B cell (primary cell): ENCODE measurements around the gene PRLR. TPM values are rescaled to one million over a fixed set of nuclear protein-coding genes. Genes with fewer than 3 reads are reported as not detected.

Source experiments
- ATAC-seq: fragments of 200-7000 bp; cut with Tn5 transposase; one replicate; pipeline ENCODE4 v1.10.0; 2021; ENCODE audit warnings: low read depth, mild to moderate bottlenecking, moderate number of reproducible peaks, moderate library complexity
- CTCF ChIA-PET: fragments of 350-600 bp; sonication (Branson Sonifier 250); formaldehyde crosslinking; loops from one replicate; lab custom pipeline; 2021; ENCODE audit warnings: antibody characterized with exemption, inconsistent platforms; lab: Charles Lee
- POLR2A ChIA-PET: fragments of 350-600 bp; sonication (Branson Sonifier 250); formaldehyde crosslinking; loops from one replicate; lab custom pipeline; 2021; ENCODE audit warnings: antibody characterized with exemption; lab: Charles Lee
- DNase-seq: peaks from one replicate; pipeline ENCODE4 v3.0.0; 2013
- H2AFZ ChIP-seq: 2 replicates; pipeline ENCODE4 v1.6.1; 2012; ENCODE audit warnings: mild to moderate bottlenecking, low read depth, low read length; ENCODE audit not compliant: insufficient read depth, poor library complexity, severe bottlenecking
- H3K27ac ChIP-seq, 2 donors: 1 replicate in 1 of 2; 2 replicates in 1 of 2; pipeline ENCODE4 v1.5.1; 2012 to 2013; ENCODE audit warnings: low read length in 2 of 2, mild to moderate bottlenecking in 2 of 2, moderate library complexity in 1 of 2
- H3K27me3 ChIP-seq, 4 experiments: fragments of 200-600 bp in 1 of 4; sonication (generic) in 1 of 4; replicated peaks in 1 of 4; 1 replicate in 2 of 4; 2 replicates in 2 of 4; pipeline versions ENCODE4 v1.6.1 to v1.7.0; 2013 to 2016; ENCODE audit warnings: low read length in 3 of 4, mild to moderate bottlenecking in 2 of 4, mixed read lengths in 1 of 4, moderate library complexity in 1 of 4; ENCODE audit not compliant: insufficient read depth in 4 of 4, control insufficient read depth in 3 of 4; ENCODE audit errors: control extremely low read depth in 1 of 4
- H3K36me3 ChIP-seq, 2 experiments: replicated peaks in 1 of 2; 1 replicate in 1 of 2; 2 replicates in 1 of 2; pipeline versions ENCODE4 v1.6.1 to v1.7.1; 2013; ENCODE audit warnings: low read length in 1 of 2; ENCODE audit not compliant: insufficient read depth in 2 of 2, control insufficient read depth in 1 of 2; ENCODE audit errors: control extremely low read depth in 1 of 2, extremely low read depth in 1 of 2
- H3K4me1 ChIP-seq, 2 donors: fragments of 200-600 bp in 1 of 2; sonication (generic) in 1 of 2; 1 replicate in 1 of 2; 2 replicates in 1 of 2; pipeline versions ENCODE4 v1.5.1 to v1.6.1; 2013 to 2017; ENCODE audit warnings: low read length in 2 of 2; ENCODE audit not compliant: control insufficient read depth in 2 of 2, insufficient read depth in 2 of 2
- H3K4me2 ChIP-seq: replicated peaks from 2 replicates; pipeline ENCODE3; 2012; ENCODE audit warnings: mild to moderate bottlenecking, low read depth, low read length; ENCODE audit not compliant: poor library complexity, severe bottlenecking
- H3K4me3 ChIP-seq, 5 experiments: fragments of 200-600 bp in 1 of 5; sonication (generic) in 1 of 5; 1 replicate in 3 of 5; 2 replicates in 2 of 5; pipeline versions ENCODE4 v1.5.1 to v1.7.0; 2011 to 2016; ENCODE audit warnings: low read length in 4 of 5, mild to moderate bottlenecking in 4 of 5, low read depth in 2 of 5, control low read depth in 1 of 5, moderate library complexity in 1 of 5; ENCODE audit not compliant: insufficient read depth in 1 of 5; ENCODE audit errors: control extremely low read depth in 1 of 5, extremely low read depth in 1 of 5
- H3K79me2 ChIP-seq: fragments of 200-600 bp; sonication (generic); one replicate; pipeline ENCODE4 v1.6.0; 2016; ENCODE audit warnings: low read length; ENCODE audit not compliant: control insufficient read depth, insufficient read depth
- H3K9ac ChIP-seq: fragments of 200-600 bp; sonication (generic); 2 replicates; pipeline ENCODE4 v1.6.1; 2017; ENCODE audit warnings: mild to moderate bottlenecking, low read length, moderate library complexity
- H3K9me3 ChIP-seq, 3 donors: one replicate each; pipeline versions ENCODE4 v1.6.1 to v1.7.1; 2013; ENCODE audit warnings: low read length in 2 of 3; ENCODE audit not compliant: control insufficient read depth in 2 of 3, insufficient read depth in 1 of 3; ENCODE audit errors: control extremely low read depth in 1 of 3
- H4K20me1 ChIP-seq: 2 replicates; pipeline ENCODE4 v1.6.0; 2012; ENCODE audit warnings: mild to moderate bottlenecking, low read length; ENCODE audit not compliant: insufficient read depth, control insufficient read depth, poor library complexity, severe bottlenecking
- H3K27ac Mint-ChIP-seq: one replicate; pipeline ENCODE4 v1.8.0; 2021; ENCODE audit warnings: mixed read lengths
- H3K27me3 Mint-ChIP-seq: one replicate; pipeline ENCODE4 v1.8.0; 2021; ENCODE audit warnings: mixed read lengths
- H3K4me1 Mint-ChIP-seq: one replicate; pipeline ENCODE4 v1.8.0; 2021; ENCODE audit warnings: mixed read lengths
- H3K4me3 Mint-ChIP-seq: one replicate; pipeline ENCODE4 v1.8.0; 2021; ENCODE audit warnings: mixed read lengths
- H3K9me3 Mint-ChIP-seq: one replicate; pipeline ENCODE4 v1.8.0; 2022; ENCODE audit warnings: mixed read lengths; ENCODE audit not compliant: insufficient read depth
- CTCF ChIP-seq: fragments of 200-600 bp; IDR thresholded peaks from one replicate; pipeline ENCODE4 v1.8.0; 2022; ENCODE audit warnings: antibody characterized with exemption, mild to moderate bottlenecking
- EZH2 ChIP-seq: IDR thresholded peaks from 2 replicates; pipeline ENCODE4 v1.6.1; 2012; ENCODE audit warnings: borderline replicate concordance, low read depth, mild to moderate bottlenecking, moderate library complexity, low read length; ENCODE audit not compliant: insufficient read depth, poor library complexity, severe bottlenecking
- WGBS: methylation state at CpG from one replicate; pipeline ENCODE4 v1.1.5; 2013; ENCODE audit warnings: missing lambda C conversion rate; ENCODE audit not compliant: insufficient coverage; 5-methylcytosine and 5-hydroxymethylcytosine counted together
- intact Hi-C: fragments of 100-400 bp; cut with micrococcal nuclease; formaldehyde crosslinking; loops from one replicate; pipeline ENCODE4 v1.10.0; 2022
- polyA plus RNA-seq: library from polyadenylated mRNA; depleted of rRNA; stranded (reverse); fragments of >200 nt; gene quantifications from 2 replicates; pipeline ENCODE4 v1.2.3, GENCODE V29; 2012
- total RNA-seq, 2 donors: library from RNA; stranded (reverse); fragments of 120-200 nt in 1 of 2; gene quantifications; 1 replicate in 1 of 2; 2 replicates in 1 of 2; pipeline versions ENCODE4 v1.2.3 to v1.2.4, GENCODE V29; 2013 to 2022

PRLR gene
- total and polyA plus RNA-seq, 2 donors (not counting 1 experiment from before 2014, with no cell fraction given): 0.39 TPM; not detected in 1

- WGBS: no CpG with 5 or more reads among the region's 1 CpG
- H3K9ac ChIP-seq: no peak overlapping the region
- no peak overlapping the region for H2AFZ ChIP-seq
- H3K27ac ChIP-seq: no peak overlapping the region
- no peaks in the 10 kb centered on the region for H3K36me3 ChIP-seq
- ChIA-PET POLR2A (no interaction called here), CTCF (no interaction called here)
- Mint-ChIP-seq H3K9me3 (no peaks in the 10 kb centered on the region), H3K27ac (no peak overlapping the region), H3K4me1 (no peaks in the 10 kb centered on the region), H3K4me3 (no peak overlapping the region), H3K27me3 (peaks cover 5% of the 10 kb centered on the region)
- H3K4me3 ChIP-seq: no peak overlapping the region
- DNase-seq (no peak), ATAC-seq (no peak)
- H4K20me1 ChIP-seq: no peaks in the 10 kb centered on the region
- no peak overlapping the region for H3K4me2 ChIP-seq
- intact Hi-C loops: no loop called here
- no peak for TF ChIP-seq CTCF
- TF ChIP-seq EZH2: no peak
- no peaks in the 10 kb centered on the region for H3K27me3 ChIP-seq
- H3K79me2 ChIP-seq: no peaks in the 10 kb centered on the region
- H3K9me3 ChIP-seq: no peaks in the 10 kb centered on the region
- no peaks in the 10 kb centered on the region for H3K4me1 ChIP-seq
Observed at GRCh38 chr5:35269006-35269405, 38.7 kb upstream of the PRLR start.

DNA sequence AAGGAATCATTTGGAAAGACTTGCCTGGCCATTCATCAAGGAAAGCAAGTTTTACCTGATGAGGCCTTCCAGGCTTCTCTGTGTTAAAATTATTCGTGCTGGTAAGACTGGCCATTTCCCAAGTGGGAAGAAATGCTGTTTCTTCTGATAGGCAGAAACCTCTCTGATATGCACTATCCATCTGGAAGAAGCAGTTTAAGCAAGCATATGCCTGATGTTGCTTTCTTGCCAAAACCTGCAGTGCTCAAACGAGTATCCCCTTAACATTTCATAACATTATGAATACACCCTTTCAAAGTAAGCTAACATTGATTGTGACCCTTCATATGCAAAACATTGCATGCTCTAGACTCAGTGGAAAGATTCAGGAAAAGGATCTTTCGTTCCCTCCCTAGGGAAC is 36.0 kb upstream of the PRLR start:
- TF ChIP-seq EZH2: no peak
- no peak for TF ChIP-seq CTCF
- Mint-ChIP-seq H3K4me3 (no peak overlapping the region), H3K4me1 (no peaks in the 10 kb centered on the region), H3K27ac (no peak overlapping the region), H3K27me3 (peaks cover 5% of the 10 kb centered on the region), H3K9me3 (no peaks in the 10 kb centered on the region)
- no peak overlapping the region for H2AFZ ChIP-seq
- no peaks in the 10 kb centered on the region for H3K79me2 ChIP-seq
- ATAC-seq (no peak), DNase-seq (no peak)
- peaks cover 0 to under 1% (median 0%) of the 10 kb centered on the region in 3 donors for H3K9me3 ChIP-seq
- ChIA-PET CTCF (no interaction called here), POLR2A (no interaction called here)
- H3K36me3 ChIP-seq: no peaks in the 10 kb centered on the region
- no peaks in the 10 kb centered on the region for H3K27me3 ChIP-seq
- intact Hi-C loops: no loop called here
- no peak overlapping the region for H3K27ac ChIP-seq
- H4K20me1 ChIP-seq: no peaks in the 10 kb centered on the region
- no peaks in the 10 kb centered on the region for H3K4me1 ChIP-seq
- 80% methylated on average over 1 of the region's 3 CpGs for WGBS
- H3K4me3 ChIP-seq: no peak overlapping the region
- H3K4me2 ChIP-seq: no peak overlapping the region
- no peak overlapping the region for H3K9ac ChIP-seq
